HEK293 (cell line): ENCODE data around the gene CD276.

Experiments used
- CTCF ChIA-PET: fragments of 350-600 bp; formaldehyde crosslinking; extraction: SDS; loops from one replicate; lab custom pipeline; 2021; ENCODE audit warnings: antibody characterized with exemption; lab: Yijun Ruan, JAX
- POLR2A ChIA-PET: fragments of 300-600 bp; formaldehyde crosslinking; extraction: SDS; loops from one replicate; lab custom pipeline; 2020; ENCODE audit warnings: antibody characterized with exemption, inconsistent platforms; lab: Yijun Ruan, JAX
- H3K27ac ChIP-seq: fragments of 200-500 bp; sonication (Bioruptor generic); 2 replicates; pipeline ENCODE4 v1.5.1; 2014; ENCODE audit warnings: low read depth, low read length, control low read depth, inconsistent platforms; ENCODE audit errors: extremely low read depth
- H3K36me3 ChIP-seq, 2 experiments: fragments of 200-500 bp in 1 of 2; sonication (Bioruptor generic) in 1 of 2; 1 replicate in 1 of 2; 2 replicates in 1 of 2; pipeline ENCODE4 v1.5.1; 2014 to 2017; ENCODE audit warnings: inconsistent platforms in 2 of 2, low read length in 2 of 2; ENCODE audit not compliant: control insufficient read depth in 2 of 2, insufficient read depth in 1 of 2
- H3K4me1 ChIP-seq: fragments of 200-500 bp; sonication (Bioruptor generic); 2 replicates; pipeline ENCODE4 v1.5.1; 2014; ENCODE audit warnings: mild to moderate bottlenecking, low read length, inconsistent platforms; ENCODE audit not compliant: control insufficient read depth, insufficient read depth
- H3K4me3 ChIP-seq: 2 replicates; pipeline ENCODE4 v1.5.1; 2011; ENCODE audit warnings: low read depth, mild to moderate bottlenecking, control low read depth, low read length, moderate library complexity
- H3K9me3 ChIP-seq: fragments of 200-500 bp; sonication (Bioruptor generic); 2 replicates; pipeline ENCODE4 v1.5.1; 2014; ENCODE audit warnings: low read depth, low read length, inconsistent platforms; ENCODE audit not compliant: control insufficient read depth, insufficient read depth
- BCL11B ChIP-seq: fragments of 450-650 bp; formaldehyde crosslinking; IDR thresholded peaks from 2 replicates; pipeline ENCODE4 v1.5.1; 2016; ENCODE audit warnings: low read depth, missing biosample characterization, missing genetic modification characterization
- ZNF2 ChIP-seq: fragments of 450-650 bp; formaldehyde crosslinking; IDR thresholded peaks from 2 replicates; pipeline ENCODE4 v1.5.1; 2016; ENCODE audit warnings: missing biosample characterization, missing genetic modification characterization
- ZNF211 ChIP-seq: fragments of 450-650 bp; formaldehyde crosslinking; IDR thresholded peaks from 2 replicates; pipeline ENCODE4 v1.5.1; 2016; ENCODE audit warnings: low read depth, missing biosample characterization, missing genetic modification characterization
- ZNF785 ChIP-seq: fragments of 450-650 bp; formaldehyde crosslinking; IDR thresholded peaks from 2 replicates; pipeline ENCODE4 v1.5.1; 2016; ENCODE audit warnings: missing biosample characterization, missing genetic modification characterization
- ZXDB ChIP-seq: fragments of 450-650 bp; formaldehyde crosslinking; IDR thresholded peaks from 2 replicates; pipeline ENCODE4 v1.5.1; 2016; ENCODE audit warnings: missing biosample characterization, missing genetic modification characterization
- TF ChIP-seq, protein P1 (sequence below): fragments of 450-650 bp; formaldehyde crosslinking; IDR thresholded peaks from 2 replicates; pipeline ENCODE4 v1.5.1; 2016; ENCODE audit warnings: missing biosample characterization, missing genetic modification characterization
- TF ChIP-seq, protein P2 (sequence below): fragments of 450-650 bp; formaldehyde crosslinking; IDR thresholded peaks from 2 replicates; pipeline ENCODE4 v1.5.1; 2016; ENCODE audit warnings: missing biosample characterization, missing genetic modification characterization
- TF ChIP-seq, protein P3 (sequence below): fragments of 450-650 bp; formaldehyde crosslinking; IDR thresholded peaks from 2 replicates; pipeline ENCODE4 v1.5.1; 2016; ENCODE audit warnings: missing biosample characterization, missing genetic modification characterization
- TF ChIP-seq, protein P4 (sequence below): fragments of 450-650 bp; formaldehyde crosslinking; conservative IDR thresholded peaks from 2 replicates; pipeline ENCODE4 v1.5.1; 2016; ENCODE audit warnings: low read depth, missing biosample characterization, missing genetic modification characterization
- TF ChIP-seq, protein P5 (sequence below): fragments of 450-650 bp; formaldehyde crosslinking; IDR thresholded peaks from 2 replicates; pipeline ENCODE4 v1.5.1; 2016; ENCODE audit warnings: missing biosample characterization, missing genetic modification characterization
- TF ChIP-seq, protein P6 (sequence below): fragments of 450-650 bp; formaldehyde crosslinking; IDR thresholded peaks from 2 replicates; pipeline ENCODE4 v1.5.1; 2017; ENCODE audit warnings: missing biosample characterization, missing genetic modification characterization
- TF ChIP-seq, protein P7 (sequence below): fragments of 450-650 bp; formaldehyde crosslinking; IDR thresholded peaks from 2 replicates; pipeline ENCODE4 v1.5.1; 2017; ENCODE audit warnings: missing biosample characterization, missing genetic modification characterization

Gene CD276

DNA sequence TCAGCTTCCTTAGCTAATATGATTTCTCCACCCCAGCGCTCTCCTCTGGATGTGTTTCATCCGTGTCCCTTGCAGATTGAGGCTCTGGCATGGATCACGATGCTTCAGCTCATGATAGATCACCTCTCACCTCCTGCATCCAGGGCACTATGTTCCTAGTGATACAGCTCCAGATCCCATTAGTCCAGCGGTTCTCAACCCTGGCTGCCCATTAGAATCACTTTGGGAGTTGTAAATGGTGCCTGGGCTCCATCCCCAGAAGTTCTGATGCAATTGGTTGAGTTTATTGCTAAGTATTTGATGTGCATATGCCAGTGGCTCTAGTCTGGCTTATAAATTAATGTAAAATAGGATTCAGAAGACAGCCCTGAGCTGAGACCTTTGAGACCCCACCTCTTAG is 34.5 kb downstream of the CD276 start (continued):
- TF ChIP-seq, protein P1, sequence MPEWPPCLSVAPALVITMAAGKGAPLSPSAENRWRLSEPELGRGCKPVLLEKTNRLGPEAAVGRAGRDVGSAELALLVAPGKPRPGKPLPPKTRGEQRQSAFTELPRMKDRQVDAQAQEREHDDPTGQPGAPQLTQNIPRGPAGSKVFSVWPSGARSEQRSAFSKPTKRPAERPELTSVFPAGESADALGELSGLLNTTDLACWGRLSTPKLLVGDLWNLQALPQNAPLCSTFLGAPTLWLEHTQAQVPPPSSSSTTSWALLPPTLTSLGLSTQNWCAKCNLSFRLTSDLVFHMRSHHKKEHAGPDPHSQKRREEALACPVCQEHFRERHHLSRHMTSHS (tag by site-specific recombination) = no peak
- TF ChIP-seq ZNF211 (tag by site-specific recombination) = no peak
- TF ChIP-seq, protein P2, sequence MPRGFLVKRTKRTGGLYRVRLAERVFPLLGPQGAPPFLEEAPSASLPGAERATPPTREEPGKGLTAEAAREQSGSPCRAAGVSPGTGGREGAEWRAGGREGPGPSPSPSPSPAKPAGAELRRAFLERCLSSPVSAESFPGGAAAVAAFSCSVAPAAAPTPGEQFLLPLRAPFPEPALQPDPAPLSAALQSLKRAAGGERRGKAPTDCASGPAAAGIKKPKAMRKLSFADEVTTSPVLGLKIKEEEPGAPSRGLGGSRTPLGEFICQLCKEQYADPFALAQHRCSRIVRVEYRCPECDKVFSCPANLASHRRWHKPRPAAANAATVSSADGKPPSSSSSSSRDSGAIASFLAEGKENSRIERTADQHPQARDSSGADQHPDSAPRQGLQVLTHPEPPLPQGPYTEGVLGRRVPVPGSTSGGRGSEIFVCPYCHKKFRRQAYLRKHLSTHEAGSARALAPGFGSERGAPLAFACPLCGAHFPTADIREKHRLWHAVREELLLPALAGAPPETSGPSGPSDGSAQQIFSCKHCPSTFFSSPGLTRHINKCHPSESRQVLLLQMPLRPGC (tag by site-specific recombination) = no peak
- no peak for TF ChIP-seq ZXDB (tag by site-specific recombination)
- TF ChIP-seq, protein P3, sequence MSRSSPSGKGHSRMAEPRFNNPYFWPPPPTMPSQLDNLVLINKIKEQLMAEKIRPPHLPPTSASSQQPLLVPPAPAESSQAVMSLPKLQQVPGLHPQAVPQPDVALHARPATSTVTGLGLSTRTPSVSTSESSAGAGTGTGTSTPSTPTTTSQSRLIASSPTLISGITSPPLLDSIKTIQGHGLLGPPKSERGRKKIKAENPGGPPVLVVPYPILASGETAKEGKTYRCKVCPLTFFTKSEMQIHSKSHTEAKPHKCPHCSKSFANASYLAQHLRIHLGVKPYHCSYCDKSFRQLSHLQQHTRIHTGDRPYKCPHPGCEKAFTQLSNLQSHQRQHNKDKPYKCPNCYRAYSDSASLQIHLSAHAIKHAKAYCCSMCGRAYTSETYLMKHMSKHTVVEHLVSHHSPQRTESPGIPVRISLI (tag by site-specific recombination) = no peak
- TF ChIP-seq ZNF785 = no peak
- TF ChIP-seq ZNF2 (tag by site-specific recombination) = no peak
- TF ChIP-seq, protein P4, sequence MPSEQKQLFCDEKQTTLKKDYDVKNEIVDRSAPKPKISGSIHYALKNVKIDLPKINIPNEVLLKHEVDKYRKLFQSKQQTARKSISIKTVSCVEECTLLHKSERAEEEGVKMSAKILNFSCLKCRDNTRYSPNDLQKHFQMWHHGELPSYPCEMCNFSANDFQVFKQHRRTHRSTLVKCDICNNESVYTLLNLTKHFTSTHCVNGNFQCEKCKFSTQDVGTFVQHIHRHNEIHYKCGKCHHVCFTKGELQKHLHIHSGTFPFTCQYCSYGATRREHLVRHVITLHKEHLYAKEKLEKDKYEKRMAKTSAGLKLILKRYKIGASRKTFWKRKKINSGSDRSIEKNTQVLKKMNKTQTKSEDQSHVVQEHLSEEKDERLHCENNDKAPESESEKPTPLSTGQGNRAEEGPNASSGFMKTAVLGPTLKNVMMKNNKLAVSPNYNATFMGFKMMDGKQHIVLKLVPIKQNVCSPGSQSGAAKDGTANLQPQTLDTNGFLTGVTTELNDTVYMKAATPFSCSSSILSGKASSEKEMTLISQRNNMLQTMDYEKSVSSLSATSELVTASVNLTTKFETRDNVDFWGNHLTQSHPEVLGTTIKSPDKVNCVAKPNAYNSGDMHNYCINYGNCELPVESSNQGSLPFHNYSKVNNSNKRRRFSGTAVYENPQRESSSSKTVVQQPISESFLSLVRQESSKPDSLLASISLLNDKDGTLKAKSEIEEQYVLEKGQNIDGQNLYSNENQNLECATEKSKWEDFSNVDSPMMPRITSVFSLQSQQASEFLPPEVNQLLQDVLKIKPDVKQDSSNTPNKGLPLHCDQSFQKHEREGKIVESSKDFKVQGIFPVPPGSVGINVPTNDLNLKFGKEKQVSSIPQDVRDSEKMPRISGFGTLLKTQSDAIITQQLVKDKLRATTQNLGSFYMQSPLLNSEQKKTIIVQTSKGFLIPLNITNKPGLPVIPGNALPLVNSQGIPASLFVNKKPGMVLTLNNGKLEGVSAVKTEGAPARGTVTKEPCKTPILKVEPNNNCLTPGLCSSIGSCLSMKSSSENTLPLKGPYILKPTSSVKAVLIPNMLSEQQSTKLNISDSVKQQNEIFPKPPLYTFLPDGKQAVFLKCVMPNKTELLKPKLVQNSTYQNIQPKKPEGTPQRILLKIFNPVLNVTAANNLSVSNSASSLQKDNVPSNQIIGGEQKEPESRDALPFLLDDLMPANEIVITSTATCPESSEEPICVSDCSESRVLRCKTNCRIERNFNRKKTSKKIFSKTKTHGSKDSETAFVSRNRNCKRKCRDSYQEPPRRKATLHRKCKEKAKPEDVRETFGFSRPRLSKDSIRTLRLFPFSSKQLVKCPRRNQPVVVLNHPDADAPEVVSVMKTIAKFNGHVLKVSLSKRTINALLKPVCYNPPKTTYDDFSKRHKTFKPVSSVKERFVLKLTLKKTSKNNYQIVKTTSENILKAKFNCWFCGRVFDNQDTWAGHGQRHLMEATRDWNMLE (tag by site-specific recombination) = peak; percentile 42; the same call in 1 of the 2 replicates
- TF ChIP-seq, all 188 proteins: peak for 2

DNA sequence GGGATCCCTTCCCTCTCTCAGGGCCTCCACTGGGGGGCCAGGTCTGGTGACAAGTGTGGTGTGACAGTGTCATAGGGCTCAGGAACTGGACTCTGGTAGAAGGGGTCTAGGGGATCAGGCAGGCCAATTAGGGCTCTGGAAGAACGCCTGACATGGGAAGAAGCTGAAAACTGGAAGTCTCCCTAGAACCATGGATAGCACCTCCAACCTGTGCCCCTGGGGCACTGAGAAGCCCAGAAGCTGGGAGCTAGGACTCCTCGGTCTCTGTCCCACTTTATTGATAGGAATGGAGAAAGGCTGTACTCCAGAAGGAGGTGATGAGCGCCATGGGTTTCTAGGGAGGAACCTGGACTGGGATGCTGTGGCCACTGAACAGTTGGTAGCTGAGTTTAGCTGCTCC is 38.2 kb downstream of the CD276 start:
- CTCF ChIA-PET = interaction anchor here (0.6 to 5.1 kb wide), 8 partner anchors 17 to 1225 kb away, joined by 3 to 35 read pairs (median 4); no protein-coding TSS in a partner anchor
- TF ChIP-seq, protein P5, sequence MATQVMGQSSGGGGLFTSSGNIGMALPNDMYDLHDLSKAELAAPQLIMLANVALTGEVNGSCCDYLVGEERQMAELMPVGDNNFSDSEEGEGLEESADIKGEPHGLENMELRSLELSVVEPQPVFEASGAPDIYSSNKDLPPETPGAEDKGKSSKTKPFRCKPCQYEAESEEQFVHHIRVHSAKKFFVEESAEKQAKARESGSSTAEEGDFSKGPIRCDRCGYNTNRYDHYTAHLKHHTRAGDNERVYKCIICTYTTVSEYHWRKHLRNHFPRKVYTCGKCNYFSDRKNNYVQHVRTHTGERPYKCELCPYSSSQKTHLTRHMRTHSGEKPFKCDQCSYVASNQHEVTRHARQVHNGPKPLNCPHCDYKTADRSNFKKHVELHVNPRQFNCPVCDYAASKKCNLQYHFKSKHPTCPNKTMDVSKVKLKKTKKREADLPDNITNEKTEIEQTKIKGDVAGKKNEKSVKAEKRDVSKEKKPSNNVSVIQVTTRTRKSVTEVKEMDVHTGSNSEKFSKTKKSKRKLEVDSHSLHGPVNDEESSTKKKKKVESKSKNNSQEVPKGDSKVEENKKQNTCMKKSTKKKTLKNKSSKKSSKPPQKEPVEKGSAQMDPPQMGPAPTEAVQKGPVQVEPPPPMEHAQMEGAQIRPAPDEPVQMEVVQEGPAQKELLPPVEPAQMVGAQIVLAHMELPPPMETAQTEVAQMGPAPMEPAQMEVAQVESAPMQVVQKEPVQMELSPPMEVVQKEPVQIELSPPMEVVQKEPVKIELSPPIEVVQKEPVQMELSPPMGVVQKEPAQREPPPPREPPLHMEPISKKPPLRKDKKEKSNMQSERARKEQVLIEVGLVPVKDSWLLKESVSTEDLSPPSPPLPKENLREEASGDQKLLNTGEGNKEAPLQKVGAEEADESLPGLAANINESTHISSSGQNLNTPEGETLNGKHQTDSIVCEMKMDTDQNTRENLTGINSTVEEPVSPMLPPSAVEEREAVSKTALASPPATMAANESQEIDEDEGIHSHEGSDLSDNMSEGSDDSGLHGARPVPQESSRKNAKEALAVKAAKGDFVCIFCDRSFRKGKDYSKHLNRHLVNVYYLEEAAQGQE (tag by site-specific recombination) = peak; percentile 79
- TF ChIP-seq, protein P6, sequence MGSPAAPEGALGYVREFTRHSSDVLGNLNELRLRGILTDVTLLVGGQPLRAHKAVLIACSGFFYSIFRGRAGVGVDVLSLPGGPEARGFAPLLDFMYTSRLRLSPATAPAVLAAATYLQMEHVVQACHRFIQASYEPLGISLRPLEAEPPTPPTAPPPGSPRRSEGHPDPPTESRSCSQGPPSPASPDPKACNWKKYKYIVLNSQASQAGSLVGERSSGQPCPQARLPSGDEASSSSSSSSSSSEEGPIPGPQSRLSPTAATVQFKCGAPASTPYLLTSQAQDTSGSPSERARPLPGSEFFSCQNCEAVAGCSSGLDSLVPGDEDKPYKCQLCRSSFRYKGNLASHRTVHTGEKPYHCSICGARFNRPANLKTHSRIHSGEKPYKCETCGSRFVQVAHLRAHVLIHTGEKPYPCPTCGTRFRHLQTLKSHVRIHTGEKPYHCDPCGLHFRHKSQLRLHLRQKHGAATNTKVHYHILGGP (tag by site-specific recombination) = no peak
- TF ChIP-seq BCL11B (tag by site-specific recombination) = no peak
- TF ChIP-seq, protein P7, sequence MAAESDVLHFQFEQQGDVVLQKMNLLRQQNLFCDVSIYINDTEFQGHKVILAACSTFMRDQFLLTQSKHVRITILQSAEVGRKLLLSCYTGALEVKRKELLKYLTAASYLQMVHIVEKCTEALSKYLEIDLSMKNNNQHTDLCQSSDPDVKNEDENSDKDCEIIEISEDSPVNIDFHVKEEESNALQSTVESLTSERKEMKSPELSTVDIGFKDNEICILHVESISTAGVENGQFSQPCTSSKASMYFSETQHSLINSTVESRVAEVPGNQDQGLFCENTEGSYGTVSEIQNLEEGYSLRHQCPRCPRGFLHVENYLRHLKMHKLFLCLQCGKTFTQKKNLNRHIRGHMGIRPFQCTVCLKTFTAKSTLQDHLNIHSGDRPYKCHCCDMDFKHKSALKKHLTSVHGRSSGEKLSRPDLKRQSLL (tag by site-specific recombination) = no peak
- Histone ChIP-seq H3K9me3 (no peaks in the 10 kb centered on the region), H3K4me3 (no peak overlapping the region), H3K27ac (no peak overlapping the region), H3K4me1 (no peaks in the 10 kb centered on the region), H3K36me3 (no peaks in the 10 kb centered on the region)
- POLR2A ChIA-PET = no interaction called here
